HG02884 (cell line): ENCODE data around the gene PHACTR4.
"Not testable (repeated sequence)": the region's sequence is repeated elsewhere in the genome, so short reads cannot be mapped to it uniquely, and the experiment has no call there.

Experiments
- ATAC-seq: cut with Tn5 transposase; IDR thresholded peaks from one replicate; pipeline ENCODE4 v1.9.1; 2021; ENCODE audit warnings: mild to moderate bottlenecking, moderate library complexity; ENCODE audit not compliant: unreplicated experiment

PHACTR4 gene

DNA sequence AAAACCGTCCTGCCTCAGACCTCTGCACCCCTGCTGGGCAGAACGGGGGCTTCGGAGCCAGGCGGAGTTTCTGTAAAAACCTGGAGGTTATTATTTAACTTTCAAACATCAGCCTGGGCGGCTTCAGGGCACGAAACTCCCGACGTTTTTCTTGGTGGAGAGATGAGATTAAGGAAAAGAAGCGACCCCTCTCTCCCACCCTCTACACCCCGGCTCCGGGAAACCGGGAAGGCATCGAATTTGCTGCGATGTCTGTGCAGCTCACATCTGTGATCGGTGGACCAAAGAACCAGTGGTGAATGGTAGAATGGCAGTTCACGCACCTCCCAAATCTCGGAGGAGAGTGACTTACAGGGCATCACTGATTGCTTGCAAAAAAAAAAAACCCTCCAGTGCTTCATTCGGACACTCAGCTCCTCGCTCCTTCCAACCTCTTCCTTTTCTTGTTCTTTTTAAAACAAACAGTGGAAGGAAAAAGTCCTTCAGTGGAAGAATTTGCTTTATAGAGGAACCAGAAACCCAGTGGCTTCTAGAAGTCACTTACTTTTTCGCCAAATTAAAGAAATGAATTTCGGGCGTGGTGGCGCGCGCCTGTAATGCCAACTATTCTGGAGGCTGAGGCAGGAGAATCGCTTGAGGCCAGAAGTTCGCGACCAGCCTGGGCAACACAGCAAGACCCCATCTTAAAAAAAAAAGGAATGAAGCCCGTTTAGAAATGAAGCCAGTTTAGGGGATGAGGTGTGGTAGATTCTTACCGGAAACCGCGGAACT lies 884 bp downstream of the PHACTR4 start:
- ATAC-seq = no peak

DNA sequence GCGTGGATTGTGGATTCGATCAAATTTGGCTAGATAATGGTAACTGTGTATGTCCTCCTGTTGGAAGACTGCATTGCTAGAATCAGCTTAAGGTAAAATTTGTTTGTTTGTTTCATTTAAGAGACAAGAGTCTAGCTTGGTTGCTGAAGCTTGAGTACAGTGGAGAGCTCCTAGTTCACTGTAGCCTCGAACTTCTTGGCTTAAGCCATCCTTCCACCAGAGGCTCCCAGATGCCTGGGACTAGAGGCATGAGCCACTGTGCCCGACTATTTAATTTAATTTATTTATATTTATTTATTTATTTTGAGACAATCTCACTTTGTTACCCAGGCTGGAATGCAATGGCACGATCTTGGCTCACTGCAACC lies 1.5 kb downstream of the PHACTR4 start:
- ATAC-seq = no peak

DNA sequence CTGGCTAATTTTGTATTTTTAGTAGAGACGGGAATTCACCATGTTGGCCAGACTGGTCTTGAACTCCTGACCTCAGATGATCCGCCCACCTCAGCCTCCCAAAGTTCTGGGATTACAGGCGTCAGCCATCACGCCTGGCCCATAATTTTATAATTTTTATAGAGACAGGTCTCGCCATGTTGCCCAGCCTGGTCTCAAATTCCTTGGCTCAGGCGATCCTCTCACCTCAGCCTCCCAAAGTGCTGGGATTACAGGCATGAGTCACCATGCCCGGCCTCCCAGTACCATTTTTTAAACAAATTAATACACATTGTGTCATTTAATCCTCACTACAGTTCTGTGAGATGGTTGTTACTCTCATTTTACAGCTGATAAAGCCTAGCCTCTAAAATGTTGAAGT lies 3.9 kb downstream of the PHACTR4 start:
- not testable (repeated sequence) for ATAC-seq

DNA sequence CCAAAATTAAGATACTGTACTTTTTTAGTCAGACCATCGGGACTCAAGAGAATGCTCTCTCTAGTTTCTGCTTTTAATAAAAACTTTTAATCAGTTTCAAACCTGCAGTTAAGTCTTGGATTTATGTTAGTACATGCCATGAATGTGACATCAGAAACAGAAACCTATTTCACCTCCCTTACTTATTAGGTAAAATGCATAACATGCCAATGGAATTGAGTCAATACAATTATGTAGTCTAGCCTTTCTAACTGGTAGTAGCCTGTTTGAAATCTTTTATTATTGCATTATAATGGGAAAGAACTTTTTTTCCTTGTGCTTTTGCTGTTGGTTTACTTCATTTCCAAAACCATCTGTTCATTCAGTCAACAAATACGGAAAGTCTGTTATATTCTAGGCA lies 4.8 kb downstream of the PHACTR4 start:
- ATAC-seq = no peak

DNA sequence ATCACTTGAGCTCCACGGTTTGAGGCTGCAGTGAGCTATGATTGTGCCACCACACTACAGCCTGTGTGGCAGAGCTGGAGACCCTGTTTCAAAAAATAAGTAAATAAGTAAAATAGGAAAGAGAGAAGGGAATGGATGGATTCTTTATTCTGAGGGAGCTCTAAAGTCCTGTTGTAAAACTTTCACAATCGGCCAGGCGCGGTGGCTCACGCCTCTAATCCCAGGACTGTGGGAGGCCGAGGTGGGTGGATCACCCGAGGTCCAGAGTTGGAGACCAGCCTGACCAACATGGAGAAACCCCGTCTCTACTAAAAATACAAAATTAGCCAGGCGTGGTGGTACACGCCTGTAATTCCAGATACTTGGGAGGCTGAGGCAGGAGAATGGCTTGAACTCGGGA lies 6.1 kb downstream of the PHACTR4 start:
- ATAC-seq = not testable (repeated sequence)

DNA sequence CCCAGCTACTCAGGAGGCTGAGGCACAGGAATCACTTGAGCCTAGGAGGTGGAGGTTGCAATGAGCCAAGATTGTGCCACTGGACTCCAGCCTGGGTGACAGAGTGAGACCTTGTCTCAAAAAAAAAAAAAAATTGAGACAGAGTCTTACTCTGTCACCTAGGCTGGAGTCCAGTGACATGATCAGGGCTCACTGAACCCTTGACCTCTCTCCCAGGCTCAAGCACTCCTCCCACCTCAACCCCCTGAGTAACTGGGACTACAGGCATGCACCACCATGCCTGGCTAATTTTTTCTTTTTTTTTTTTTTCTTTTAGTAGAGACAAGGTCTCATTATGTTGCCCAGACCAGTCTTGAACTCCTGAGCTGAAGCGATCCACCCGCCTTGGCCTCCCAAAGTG lies 6.7 kb downstream of the PHACTR4 start:
- ATAC-seq = not testable (repeated sequence)

DNA sequence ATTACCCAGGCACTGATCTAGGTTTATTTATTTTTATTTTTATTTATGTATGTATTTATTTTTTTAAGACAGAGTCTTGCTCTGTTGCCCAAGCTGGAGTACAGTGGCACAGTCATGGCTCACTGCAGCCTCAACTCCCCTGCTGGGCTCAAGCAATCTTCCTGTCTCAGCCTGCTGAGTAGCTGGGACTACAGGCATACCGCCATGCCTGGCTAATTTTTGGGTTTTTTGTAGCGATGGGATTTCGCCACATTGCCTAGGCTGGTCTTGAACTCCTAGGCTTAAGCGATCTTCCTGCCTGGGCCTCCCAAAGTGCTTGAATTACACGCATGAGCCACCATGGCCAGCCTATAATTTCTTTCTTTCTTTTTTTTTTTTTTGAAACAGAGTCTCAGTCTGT lies 9.4 kb downstream of the PHACTR4 start:
- ATAC-seq = no peak

DNA sequence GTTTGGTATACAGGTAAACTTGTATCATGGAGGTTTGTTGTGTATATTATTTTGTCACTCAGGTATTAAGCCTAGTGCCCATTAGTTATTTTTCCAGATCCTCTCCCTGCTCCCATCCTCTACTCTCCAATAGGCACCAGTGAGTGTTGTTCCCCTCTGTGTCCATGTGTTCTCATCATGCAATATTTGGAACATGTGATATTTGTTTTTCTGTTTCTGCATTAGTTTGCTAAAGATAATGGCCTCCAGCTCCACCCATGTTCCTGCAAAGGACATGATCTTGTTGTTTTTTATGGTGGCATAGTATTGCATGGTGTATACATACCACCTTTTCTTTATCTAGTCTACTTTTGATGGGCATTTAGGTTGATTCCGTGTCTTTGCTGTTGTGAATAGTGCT lies 10.9 kb downstream of the PHACTR4 start:
- no peak for ATAC-seq

DNA sequence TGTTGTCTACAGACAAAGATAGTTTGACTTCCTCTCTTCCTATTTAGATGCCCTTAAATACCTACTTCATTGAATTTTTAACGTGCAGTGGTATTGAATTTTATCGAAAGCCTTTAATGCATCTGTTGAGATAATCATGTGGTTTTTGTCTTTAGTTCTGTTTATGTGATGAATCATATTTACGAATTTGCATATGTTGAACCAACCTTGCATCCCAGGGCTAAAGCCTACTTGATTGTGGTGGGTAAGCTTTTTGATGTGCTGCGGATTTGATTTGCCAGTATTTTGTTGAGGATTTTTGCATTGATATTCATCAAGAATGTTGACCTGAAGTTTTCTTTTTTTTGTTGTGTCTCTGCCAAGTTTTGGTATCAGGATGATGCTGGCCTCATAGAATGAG lies 14.2 kb downstream of the PHACTR4 start:
- not testable (repeated sequence) for ATAC-seq

DNA sequence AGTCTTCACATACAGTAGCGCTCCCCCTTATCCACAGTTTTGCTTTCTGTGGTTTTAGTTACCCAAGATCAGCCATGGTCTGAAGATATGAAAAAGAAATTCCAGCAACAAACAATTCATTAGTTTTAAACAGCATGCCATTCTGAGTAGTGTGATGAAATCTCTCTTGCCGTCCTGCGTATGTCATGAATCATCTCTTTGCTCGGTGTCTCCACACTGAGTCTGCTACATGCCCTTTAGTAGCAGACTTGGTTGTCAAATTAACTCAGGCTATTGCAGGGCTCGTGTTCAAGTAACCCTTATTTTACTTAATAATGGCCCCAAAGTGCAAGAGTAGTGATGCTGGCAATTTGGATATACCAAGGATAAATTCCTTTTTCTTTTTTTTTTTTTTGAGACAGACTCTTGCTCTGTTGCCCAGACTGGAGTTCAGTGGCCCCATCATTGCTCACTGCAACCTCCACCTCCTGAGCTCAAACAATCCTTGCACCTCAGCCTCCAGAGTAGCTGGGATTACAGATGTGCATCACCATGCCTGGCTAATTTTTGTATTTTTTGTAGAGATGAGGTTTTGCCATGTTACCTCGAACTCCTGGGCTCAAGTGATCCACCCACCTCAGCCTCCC lies 22.6 kb downstream of the PHACTR4 start:
- no peak for ATAC-seq

DNA sequence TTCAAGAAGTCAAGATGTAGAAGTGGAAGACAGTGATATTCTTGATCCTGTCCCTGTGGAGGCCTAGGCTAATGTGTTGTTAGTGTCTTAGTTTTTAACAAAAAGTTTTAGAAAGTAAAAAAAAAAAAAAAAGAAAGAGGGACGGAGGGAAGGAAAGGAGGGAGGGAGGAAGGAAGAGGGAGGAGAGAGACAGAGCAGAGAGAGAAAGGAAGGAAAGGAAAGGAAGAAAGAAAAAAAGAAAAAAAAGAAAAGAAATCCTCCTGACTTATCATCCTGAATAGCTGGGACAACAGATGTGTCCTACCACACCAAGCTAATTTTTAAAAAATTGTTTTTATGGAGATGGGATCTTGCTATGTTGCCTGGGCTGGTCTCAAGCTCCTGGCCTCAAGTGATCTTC lies 24.6 kb downstream of the PHACTR4 start:
- no peak for ATAC-seq

DNA sequence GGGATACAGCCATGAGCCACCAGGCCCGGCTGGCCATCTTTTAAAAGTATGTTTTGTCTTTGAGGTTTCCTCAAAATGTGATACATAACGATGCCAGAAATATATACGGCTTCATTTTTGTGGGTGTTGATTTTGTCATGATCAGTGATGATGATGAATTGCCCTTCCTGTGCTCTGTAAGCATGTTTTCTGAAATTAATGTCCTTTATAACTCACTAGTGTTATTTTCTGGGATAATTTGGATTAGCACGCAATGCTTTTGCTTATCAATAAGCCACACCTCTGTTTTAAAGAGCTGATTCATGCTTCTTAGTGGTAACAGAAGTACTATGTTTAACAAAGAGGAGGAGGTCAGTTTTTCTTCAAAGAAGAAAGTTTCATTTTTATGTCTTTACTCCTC lies 25.6 kb downstream of the PHACTR4 start:
- no peak for ATAC-seq

DNA sequence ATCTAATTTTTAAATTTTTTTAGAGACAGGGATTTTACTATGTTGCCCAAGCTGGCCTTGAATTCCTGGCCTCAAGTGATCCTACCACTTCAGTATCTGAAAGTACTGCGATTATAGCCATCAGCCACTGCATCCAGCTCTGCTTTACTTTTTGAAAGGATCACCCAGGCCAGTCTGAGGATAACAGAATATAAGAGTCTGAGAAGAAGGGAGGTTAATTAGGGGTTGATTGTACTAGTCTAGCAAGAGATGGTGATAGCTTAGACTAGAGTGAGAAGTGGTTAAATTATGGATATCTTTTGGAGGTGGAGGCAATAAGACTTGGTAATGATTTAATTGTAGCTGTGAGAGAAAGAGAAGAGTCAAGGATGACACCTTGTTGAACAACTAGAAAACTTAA lies 32.2 kb downstream of the PHACTR4 start:
- no peak for ATAC-seq

DNA sequence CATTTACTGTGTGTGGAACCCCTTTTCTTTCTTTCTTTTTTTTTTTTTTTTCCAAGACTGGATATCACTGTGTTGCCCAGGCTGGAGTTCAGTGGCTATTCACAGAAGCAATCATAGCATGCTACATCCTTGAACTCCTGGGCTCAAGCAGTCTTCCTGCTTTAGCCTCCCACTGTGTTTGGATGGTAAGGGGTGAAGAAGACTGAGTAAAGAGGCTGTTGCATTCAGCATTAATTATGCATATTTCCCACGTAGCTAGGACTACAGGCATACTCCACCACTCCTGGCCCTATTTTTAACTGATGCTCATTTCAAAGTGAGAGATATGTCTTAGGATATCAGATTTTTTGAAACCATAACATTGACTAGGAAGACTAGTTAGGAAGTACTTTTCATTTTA lies 39.5 kb downstream of the PHACTR4 start:
- ATAC-seq = no peak

DNA sequence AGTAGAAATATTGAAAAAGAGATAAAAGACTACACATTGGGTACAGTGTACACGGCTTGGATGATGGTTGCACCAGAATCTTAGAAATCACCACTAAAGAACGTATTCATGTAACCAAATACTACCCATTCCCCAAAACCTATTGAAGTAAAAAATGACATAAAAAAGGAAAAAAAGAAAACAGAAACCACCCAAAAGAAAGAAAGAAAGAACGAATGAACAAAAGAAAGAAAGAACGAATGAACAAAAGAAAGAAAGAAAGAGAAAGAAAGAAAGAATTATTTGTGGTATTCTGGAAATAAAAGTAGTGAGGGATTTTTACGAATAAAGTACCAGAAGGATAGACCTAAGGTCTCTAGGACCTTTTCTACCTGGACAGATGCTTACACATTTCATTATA lies 42.1 kb downstream of the PHACTR4 start:
- ATAC-seq = no peak

DNA sequence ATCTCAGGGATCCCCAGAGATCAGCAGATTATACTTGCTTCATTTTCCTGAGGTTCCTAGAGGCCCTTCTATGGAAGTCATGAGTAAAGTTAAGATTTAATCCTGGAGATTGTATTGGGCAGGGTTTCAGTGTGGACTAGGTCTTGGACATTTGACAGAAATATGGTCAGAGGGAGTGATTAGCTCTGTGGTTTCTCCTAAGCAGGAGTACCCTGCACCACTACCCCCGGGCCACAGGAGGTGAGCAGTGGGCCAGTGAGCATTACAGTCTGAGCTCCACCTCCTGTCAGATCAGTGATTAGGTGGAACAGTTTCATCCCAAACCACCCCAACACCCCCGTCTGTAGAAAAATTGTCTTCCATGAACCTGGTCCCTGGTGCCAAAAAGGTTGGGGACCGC lies 43.2 kb downstream of the PHACTR4 start:
- ATAC-seq = no peak

DNA sequence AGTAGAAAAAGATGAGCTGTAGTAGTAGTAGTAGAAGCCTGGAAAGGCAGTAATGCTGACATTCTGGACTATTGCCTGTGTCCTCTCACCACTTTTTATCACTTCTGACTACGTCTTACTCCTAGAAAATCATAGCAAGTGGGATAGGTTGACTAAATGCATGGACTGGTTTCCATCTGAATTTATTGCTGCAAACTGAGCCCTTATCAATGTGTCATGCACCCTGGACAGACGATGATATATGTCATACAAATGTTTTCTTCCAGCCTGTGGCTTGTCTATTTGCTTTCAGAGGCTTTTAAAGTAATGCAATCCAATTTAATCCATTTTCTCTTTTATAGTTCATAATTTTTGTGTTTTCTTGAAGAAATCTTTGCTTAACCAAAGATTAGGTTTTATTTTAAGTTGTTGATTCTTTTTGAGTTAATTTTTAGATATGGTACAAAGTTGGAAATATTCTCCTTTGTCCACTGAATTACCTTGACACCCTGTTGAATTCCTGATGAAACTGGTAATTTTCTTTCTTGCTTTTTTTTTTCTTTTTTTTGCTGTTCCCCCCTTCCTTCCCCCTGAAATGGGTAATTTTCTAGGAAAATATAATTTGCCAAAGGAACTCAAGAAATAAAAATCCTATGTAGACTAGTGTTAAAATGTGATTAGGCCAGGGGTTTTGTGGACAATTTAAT lies 47.1 kb downstream of the PHACTR4 start:
- ATAC-seq = no peak

DNA sequence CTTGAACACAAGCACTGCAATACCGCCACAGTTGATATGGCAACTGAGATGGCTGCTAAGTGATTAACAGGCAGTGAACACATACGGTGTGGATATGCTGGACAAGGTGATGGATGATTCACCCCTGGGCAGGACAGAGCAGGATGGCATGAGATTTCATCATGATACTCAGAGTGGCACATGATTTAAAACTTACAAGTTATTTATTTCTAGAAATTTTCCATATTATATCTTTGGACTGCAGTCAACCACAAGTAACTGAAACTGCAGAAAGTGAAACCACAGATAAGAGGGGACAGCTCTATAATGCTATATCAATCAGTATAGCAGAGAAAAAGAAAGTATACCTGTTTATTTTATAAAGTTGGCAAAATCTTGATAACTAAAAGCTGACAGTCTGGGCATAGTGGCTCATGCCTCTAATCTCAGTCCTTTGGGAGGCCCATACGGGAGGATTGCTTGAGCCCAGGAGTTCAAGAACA lies 47.9 kb downstream of the PHACTR4 start:
- no peak for ATAC-seq

DNA sequence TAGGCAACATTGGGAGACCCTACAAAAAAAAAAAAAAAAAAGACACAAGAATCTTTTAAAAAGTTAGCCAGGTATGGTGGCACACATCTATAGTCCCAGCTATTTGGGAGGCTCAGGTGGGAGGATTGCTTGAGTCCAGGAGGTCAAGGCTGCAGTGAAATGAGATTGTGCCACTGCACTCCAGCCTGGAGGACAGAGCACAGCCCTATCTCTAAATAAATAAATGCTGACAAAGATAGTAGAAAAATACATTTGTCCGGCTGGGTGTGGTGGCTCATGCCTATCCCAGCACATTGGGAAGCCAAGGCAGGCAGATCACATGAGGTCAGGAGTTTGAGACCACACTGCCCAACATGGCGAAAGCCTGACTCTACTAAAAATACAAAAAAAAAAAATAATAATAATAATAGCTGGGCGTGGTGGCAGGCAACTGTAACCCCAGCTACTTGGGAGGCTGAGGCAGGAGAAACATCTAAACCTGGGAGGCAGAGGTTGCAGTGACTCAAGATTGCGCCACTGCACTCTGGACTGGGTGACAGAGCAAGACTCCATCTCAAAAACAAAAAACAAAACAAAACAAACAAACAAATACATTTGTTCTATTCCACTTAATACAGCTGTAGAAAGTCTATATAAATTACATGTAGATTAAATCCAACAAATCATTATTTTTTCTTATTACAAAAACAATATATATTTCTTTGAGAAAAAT lies 48.5 kb downstream of the PHACTR4 start:
- ATAC-seq = no peak

DNA sequence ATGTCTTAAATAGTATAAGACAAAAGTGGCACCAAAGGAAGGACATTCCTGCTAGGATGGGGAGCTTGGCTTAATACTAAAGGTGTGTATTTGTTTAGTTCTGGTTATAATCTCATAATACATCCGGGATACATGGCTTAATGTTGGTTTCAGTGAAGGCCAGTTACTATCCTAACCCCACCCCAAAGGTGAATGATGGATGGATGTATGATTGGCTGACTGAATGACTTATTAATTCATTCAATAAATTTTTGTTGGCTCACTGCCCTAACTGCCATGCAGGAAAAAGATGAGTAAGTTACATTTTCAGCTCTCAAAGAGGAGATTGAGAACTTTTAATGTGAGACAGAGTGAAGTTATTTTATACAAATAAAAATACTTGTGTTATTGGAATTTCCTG lies 52.2 kb downstream of the PHACTR4 start:
- ATAC-seq = no peak

DNA sequence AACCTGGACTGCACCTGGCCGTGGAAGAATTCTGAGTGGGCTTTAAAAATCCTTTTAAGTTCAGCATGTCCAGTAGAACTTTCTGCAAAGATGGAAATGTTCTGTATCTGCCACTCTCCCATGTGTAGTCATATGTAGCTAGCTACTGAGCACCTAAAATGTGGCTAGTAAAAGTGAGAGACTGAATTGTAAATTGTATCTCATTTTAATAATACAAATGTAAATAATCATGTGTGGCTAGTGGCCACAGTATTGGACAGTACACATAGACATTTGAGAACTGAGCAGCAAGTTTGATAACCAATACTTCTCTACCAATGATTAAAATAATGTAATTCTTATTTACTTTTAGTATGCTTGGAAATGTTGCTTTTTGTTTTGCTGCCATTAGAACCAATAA lies 57.3 kb downstream of the PHACTR4 start:
- ATAC-seq = no peak
